Activated T-helper 1 cell treated with anti-CD3 and anti-CD28 coated beads, Interleukin-2, amount 50 U/mL, for 16 hours (primary cell): Measurements from ENCODE around the gene ATP6V1B1.
"Not testable (repeated sequence)": the region's sequence is repeated elsewhere in the genome, so short reads cannot be mapped to it uniquely, and the experiment has no call there.

ENCODE experiments used
- DNase-seq, 2 donors: peaks; one replicate each; pipeline ENCODE4 v3.0.0-alpha.2; 2020; ENCODE audit warnings: low read depth in 1 of 2, low spot score in 1 of 2

Gene ATP6V1B1

GRCh38 chr2:71005271-71006202 is 69.8 kb downstream of the ATP6V1B1 start:
- no peak for DNase-seq

- DNase-seq = no peak
These were observed 70.6 kb downstream of the ATP6V1B1 start for GRCh38 chr2:71006323-71006722.

DNA sequence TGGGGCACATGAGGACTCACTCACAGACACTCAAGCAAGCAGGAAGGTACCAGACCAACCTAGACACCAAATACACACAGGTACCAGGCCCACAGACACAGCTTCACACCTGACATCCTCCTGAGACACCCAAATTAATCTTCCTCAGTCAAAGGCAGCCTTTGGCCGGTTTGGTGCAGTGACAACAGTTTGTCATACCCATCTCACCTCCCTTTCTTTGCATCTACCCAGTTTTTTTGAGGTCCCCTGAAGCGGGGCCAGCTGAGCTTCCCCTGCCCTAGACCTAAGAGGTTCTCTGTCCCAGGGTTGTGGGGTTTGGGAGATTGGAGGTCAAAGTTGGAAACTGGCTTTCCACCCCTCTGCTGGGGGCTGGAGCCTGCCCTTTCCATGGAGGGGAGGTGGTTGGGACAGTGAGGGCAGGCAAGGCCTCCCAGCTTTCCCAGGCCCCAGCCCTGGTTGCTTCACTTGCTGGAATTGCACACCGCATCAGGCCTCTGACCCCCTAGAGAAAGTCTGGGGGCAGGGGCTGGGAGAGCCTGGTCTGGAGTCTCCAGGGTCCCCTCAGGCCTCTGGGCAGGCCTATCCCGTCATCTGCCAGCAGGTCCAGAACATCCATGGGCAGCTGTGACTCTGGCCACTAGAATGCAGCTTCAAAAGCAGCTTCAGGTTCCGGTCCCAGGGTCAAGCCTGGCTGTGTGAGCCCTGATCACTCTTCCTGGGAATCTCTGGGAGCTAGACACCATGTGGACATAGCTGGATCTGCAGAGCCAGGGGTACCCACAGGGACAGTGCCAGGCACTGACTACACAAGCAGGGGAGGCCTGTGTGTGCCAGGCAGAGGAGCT is 71.5 kb downstream of the ATP6V1B1 start:
- no peak for DNase-seq

- DNase-seq = no peak
These were observed 72.6 kb downstream of the ATP6V1B1 start for GRCh38 chr2:71008342-71008741.

- not testable (repeated sequence) for DNase-seq
These were observed 76.1 kb downstream of the ATP6V1B1 start for GRCh38 chr2:71011786-71012185.
